Nephron progenitor cell (in vitro differentiated cells): ENCODE measurements around the gene CACNA1C.

Experiments used
- DNase-seq: peaks from one replicate; pipeline ENCODE4 v3.0.0; 2021
- H3K27ac Mint-ChIP-seq: 2 replicates; pipeline ENCODE4 v1.8.0; 2021; ENCODE audit warnings: mild to moderate bottlenecking, moderate library complexity, mixed read lengths
- H3K27me3 Mint-ChIP-seq: 2 replicates; pipeline ENCODE4 v1.8.0; 2021; ENCODE audit warnings: mild to moderate bottlenecking, low read depth, mixed read lengths; ENCODE audit not compliant: poor library complexity
- H3K36me3 Mint-ChIP-seq: 2 replicates; pipeline ENCODE4 v1.8.0; 2021; ENCODE audit warnings: low read depth, mixed read lengths
- H3K4me1 Mint-ChIP-seq: 2 replicates; pipeline ENCODE4 v1.8.0; 2021; ENCODE audit warnings: mixed read lengths
- H3K4me3 Mint-ChIP-seq: 2 replicates; pipeline ENCODE4 v1.8.0; 2021; ENCODE audit warnings: mild to moderate bottlenecking, moderate library complexity, mixed read lengths
- H3K9me3 Mint-ChIP-seq: 2 replicates; pipeline ENCODE4 v1.8.0; 2021; ENCODE audit warnings: mild to moderate bottlenecking, moderate library complexity, mixed read lengths
- TF ChIP-seq, protein P1 (sequence below): fragments of 200-600 bp; sonication (generic); IDR thresholded peaks from 2 replicates; pipeline ENCODE4 v1.5.0; 2021; ENCODE audit warnings: antibody characterized with exemption

Gene CACNA1C

GRCh38 chr12:2624543-2625288 is 571.9 kb downstream of the CACNA1C start:
- Mint-ChIP-seq H3K9me3 (no peaks in the 10 kb centered on the region), H3K27ac (no peak overlapping the region), H3K4me3 (no peak overlapping the region), H3K36me3 (no peaks in the 10 kb centered on the region), H3K27me3 (peaks cover 28% of the 10 kb centered on the region), H3K4me1 (peaks cover 39% of the 10 kb centered on the region)
- TF ChIP-seq, protein P1, sequence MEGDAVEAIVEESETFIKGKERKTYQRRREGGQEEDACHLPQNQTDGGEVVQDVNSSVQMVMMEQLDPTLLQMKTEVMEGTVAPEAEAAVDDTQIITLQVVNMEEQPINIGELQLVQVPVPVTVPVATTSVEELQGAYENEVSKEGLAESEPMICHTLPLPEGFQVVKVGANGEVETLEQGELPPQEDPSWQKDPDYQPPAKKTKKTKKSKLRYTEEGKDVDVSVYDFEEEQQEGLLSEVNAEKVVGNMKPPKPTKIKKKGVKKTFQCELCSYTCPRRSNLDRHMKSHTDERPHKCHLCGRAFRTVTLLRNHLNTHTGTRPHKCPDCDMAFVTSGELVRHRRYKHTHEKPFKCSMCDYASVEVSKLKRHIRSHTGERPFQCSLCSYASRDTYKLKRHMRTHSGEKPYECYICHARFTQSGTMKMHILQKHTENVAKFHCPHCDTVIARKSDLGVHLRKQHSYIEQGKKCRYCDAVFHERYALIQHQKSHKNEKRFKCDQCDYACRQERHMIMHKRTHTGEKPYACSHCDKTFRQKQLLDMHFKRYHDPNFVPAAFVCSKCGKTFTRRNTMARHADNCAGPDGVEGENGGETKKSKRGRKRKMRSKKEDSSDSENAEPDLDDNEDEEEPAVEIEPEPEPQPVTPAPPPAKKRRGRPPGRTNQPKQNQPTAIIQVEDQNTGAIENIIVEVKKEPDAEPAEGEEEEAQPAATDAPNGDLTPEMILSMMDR: no peak
- DNase-seq: peak; percentile 45

GRCh38 chr12:2625289-2625612 is 572.5 kb downstream of the CACNA1C start:
- Mint-ChIP-seq H3K9me3 (no peaks in the 10 kb centered on the region), H3K4me1 (peaks cover 39% of the 10 kb centered on the region), H3K4me3 (no peak overlapping the region), H3K36me3 (no peaks in the 10 kb centered on the region), H3K27me3 (peaks cover 31% of the 10 kb centered on the region), H3K27ac (no peak overlapping the region)
- TF ChIP-seq, protein P1: no peak
- DNase-seq: no peak

GRCh38 chr12:2627076-2627834 is 574.5 kb downstream of the CACNA1C start:
- Mint-ChIP-seq H3K27ac (peak overlapping the region; percentile 51), H3K4me1 (peaks cover 55% of the 10 kb centered on the region), H3K4me3 (no peak overlapping the region), H3K27me3 (peaks cover 28% of the 10 kb centered on the region), H3K36me3 (no peaks in the 10 kb centered on the region), H3K9me3 (no peaks in the 10 kb centered on the region)
- DNase-seq: no peak
- TF ChIP-seq, protein P1: no peak

DNA sequence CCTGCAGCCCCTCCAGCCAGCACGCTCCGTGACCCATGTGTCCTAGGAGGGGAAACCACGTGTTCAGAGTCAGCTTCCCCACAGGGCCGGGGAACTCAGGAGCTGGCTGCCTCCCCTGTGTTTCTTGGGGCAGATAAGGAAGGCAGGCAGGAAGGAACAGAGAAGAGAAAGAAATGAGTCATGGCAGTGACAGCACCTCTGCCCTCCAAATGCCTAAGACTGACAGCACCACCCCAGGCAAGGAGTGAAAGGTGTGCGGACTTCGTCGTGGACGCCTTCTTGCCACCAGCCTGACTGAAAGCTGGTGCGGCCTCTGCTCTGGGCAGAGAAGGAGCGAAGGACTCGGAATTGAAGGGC is 575.0 kb downstream of the CACNA1C start:
- Mint-ChIP-seq H3K27me3 (peaks cover 22% of the 10 kb centered on the region), H3K36me3 (no peaks in the 10 kb centered on the region), H3K27ac (peak overlapping the region; percentile 51), H3K9me3 (no peaks in the 10 kb centered on the region), H3K4me1 (peaks cover 60% of the 10 kb centered on the region), H3K4me3 (no peak overlapping the region)
- TF ChIP-seq, protein P1: no peak
- DNase-seq: no peak

GRCh38 chr12:2628401-2628800 is 575.6 kb downstream of the CACNA1C start:
- Mint-ChIP-seq H3K4me3 (no peak overlapping the region), H3K27ac (no peak overlapping the region), H3K36me3 (no peaks in the 10 kb centered on the region), H3K4me1 (peaks cover 61% of the 10 kb centered on the region), H3K27me3 (peaks cover 22% of the 10 kb centered on the region), H3K9me3 (no peaks in the 10 kb centered on the region)
- TF ChIP-seq, protein P1: no peak
- no peak for DNase-seq
